Mucosa of descending colon (tissue), 3 donors: Measurements from ENCODE around the gene HHEX. TPM values are rescaled to one million over a fixed set of nuclear protein-coding genes. Genes with fewer than 3 reads are reported as not detected.

Experiments used
- ATAC-seq: fragments of 200-7000 bp; cut with Tn5 transposase; one replicate; pipeline ENCODE4 v1.9.1; 2020; ENCODE audit warnings: mild to moderate bottlenecking, moderate library complexity
- DNase-seq, 3 donors: peaks; one replicate each; pipeline ENCODE4 v3.0.0-alpha.2; 2020
- H3K36me3 ChIP-seq: fragments of 200-600 bp; one replicate; pipeline ENCODE4 v1.8.0; 2021; ENCODE audit warnings: low read depth, mild to moderate bottlenecking
- H3K4me1 ChIP-seq: fragments of 200-600 bp; one replicate; pipeline ENCODE4 v1.8.0; 2021; ENCODE audit warnings: low read depth, mild to moderate bottlenecking
- H3K4me3 ChIP-seq: fragments of 200-600 bp; one replicate; pipeline ENCODE4 v1.8.0; 2021; ENCODE audit warnings: mild to moderate bottlenecking
- H3K9me3 ChIP-seq: fragments of 200-600 bp; one replicate; pipeline ENCODE4 v1.8.0; 2021; ENCODE audit warnings: mild to moderate bottlenecking
- intact Hi-C, 2 donors: fragments of 100-400 bp; cut with DNase I in 1 of 2; cut with micrococcal nuclease in 1 of 2; formaldehyde crosslinking; loops; one replicate each; pipeline versions ENCODE4 v1.11.0 to v1.11.1; 2022; cut with DNase I, micrococcal nuclease
- total RNA-seq, 3 donors: library from RNA; stranded (reverse); fragmentation: NEBNext Ultra II Directional in 2 of 3; extraction: Animal tissue kit (Norgen Biotek cat#: 25700) in 2 of 3; gene quantifications; one replicate each; pipeline versions ENCODE4 v1.2.1 to v1.2.4, GENCODE V29; 2021 to 2023
- TF ChIP-seq, protein P1 (sequence below): fragments of 200-600 bp; IDR thresholded peaks from one replicate; pipeline ENCODE4 v1.8.0; 2022; ENCODE audit warnings: antibody characterized with exemption, mild to moderate bottlenecking
- donor health status: DM: no; HTN: no; CAD: no; lungs with moderate emphysema.
- donor health status: DM: no; HTN: no; CAD: no.
- donor health status: DM: no; HTN: yes; CAD: no.

HHEX gene
- total RNA-seq, 3 donors from 2014 or later, result 3.5 to 8.8 (median 4.0) TPM

DNA sequence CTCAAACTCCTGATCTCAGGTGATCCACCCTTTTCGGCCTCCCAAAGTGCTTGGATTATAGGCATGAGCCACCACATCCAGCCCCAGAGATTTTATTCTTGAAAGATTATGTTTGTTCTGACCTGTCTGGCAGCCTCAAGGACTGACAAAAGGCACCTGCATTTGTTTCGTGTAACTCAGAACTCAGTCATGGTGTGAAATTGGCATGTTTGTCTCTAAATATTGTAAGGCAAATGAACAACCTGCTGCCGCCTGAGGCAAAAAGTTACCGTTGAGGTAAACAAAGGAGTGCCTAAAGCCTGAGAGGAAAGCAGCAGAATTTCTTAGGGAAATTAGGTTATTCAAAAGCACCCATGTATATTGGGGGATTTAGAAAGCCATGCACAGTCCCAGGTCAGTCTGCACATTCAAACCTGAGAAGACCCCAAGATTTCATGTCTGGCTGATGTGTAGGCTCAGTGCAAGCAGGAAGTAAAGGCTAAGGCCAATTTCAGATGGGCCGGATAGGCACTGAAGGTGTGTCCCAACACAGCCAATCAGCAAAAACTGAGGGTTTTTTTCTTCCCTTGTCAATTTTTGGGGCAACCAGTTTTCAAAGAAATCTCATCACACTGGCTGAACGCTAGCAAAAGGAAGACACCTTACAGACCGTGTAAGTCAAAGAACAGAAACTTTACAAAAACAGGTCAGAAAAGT lies 33.3 kb upstream of the HHEX start:
- intact Hi-C loops, result no loop called here
- ATAC-seq, result peak; percentile 42

DNA sequence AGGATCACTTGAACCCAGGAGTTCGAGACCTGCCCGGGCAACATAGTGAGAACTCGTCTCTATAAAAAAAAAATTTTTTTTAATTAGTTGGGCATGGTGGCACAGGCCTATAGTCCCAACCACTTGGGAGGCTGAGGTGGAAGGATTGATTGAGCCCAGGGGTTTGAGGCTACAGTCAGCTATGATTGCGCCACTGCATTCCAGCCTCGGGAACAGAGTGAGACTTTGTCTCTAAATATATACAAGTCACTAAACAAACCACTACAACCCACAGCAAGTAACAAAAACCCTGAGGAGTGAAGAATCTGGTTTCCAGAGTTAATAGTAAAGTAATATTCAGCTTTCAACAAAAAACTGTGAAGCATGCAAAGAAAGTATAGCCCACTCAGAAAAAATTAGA lies 32.7 kb upstream of the HHEX start:
- ATAC-seq, result no peak
- H3K36me3 ChIP-seq, result no peaks in the 10 kb centered on the region
- TF ChIP-seq, protein P1, sequence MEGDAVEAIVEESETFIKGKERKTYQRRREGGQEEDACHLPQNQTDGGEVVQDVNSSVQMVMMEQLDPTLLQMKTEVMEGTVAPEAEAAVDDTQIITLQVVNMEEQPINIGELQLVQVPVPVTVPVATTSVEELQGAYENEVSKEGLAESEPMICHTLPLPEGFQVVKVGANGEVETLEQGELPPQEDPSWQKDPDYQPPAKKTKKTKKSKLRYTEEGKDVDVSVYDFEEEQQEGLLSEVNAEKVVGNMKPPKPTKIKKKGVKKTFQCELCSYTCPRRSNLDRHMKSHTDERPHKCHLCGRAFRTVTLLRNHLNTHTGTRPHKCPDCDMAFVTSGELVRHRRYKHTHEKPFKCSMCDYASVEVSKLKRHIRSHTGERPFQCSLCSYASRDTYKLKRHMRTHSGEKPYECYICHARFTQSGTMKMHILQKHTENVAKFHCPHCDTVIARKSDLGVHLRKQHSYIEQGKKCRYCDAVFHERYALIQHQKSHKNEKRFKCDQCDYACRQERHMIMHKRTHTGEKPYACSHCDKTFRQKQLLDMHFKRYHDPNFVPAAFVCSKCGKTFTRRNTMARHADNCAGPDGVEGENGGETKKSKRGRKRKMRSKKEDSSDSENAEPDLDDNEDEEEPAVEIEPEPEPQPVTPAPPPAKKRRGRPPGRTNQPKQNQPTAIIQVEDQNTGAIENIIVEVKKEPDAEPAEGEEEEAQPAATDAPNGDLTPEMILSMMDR, result no peak
- no peaks in the 10 kb centered on the region for H3K9me3 ChIP-seq
- no peak for DNase-seq
- H3K4me3 ChIP-seq, result no peak overlapping the region
- no peaks in the 10 kb centered on the region for H3K4me1 ChIP-seq
- intact Hi-C loops, result no loop called here

More for the DNA sequence above, 33.3 kb upstream of the HHEX start:
- no peaks in the 10 kb centered on the region for H3K4me1 ChIP-seq
- no peaks in the 10 kb centered on the region for H3K9me3 ChIP-seq
- TF ChIP-seq, protein P1, result no peak
- no peak overlapping the region for H3K4me3 ChIP-seq
- H3K36me3 ChIP-seq, result no peaks in the 10 kb centered on the region
- DNase-seq, result peak in 1 of 3 donors; percentile 2

DNA sequence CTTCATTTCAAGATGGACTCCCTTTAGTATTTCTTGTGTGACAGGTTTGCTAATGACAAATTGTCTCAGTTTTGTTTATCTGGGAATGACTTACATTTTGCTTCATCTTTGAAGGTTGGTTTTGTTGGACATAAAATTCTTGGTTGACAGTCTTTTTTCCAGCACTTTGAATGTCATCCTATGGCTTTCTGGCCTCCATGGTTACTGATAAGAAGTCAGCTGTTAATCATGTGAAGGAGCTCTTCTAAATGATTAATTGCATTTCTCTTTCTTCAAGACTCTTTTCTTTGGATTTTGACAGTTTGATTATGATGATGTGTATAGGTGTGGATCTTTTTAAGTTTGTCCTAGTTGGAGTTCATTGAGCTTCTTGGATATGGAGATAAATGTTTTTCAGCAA lies 26.9 kb upstream of the HHEX start:
- ATAC-seq (no peak), DNase-seq (no peak)
- intact Hi-C loops, result no loop called here
- H3K36me3 ChIP-seq, result no peaks in the 10 kb centered on the region
- H3K4me1 ChIP-seq, result no peaks in the 10 kb centered on the region
- TF ChIP-seq, protein P1, result no peak
- H3K4me3 ChIP-seq, result no peak overlapping the region
- H3K9me3 ChIP-seq, result peaks cover 9% of the 10 kb centered on the region

DNA sequence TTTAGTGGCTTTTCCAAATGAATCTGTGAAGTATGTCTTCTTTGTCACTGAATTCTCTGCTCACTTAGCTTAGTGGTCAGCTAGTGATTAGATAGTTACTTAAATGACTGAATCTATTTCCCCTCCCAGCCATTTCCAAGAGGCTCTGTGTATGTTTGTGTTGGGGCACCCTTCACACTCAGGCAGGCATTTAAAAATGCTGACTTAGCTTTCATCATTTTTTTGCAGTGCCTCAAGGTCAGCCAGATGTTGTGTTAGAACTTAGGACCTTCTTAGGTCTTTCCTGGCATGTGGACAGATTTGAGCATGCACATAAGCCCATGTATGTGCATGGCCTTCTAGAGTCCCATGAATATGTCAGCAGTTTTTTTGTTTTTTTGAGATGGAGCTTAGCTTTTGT lies 25.4 kb upstream of the HHEX start:
- intact Hi-C loops, result no loop called here
- no peak for ATAC-seq
- peaks cover 9% of the 10 kb centered on the region for H3K9me3 ChIP-seq

DNA sequence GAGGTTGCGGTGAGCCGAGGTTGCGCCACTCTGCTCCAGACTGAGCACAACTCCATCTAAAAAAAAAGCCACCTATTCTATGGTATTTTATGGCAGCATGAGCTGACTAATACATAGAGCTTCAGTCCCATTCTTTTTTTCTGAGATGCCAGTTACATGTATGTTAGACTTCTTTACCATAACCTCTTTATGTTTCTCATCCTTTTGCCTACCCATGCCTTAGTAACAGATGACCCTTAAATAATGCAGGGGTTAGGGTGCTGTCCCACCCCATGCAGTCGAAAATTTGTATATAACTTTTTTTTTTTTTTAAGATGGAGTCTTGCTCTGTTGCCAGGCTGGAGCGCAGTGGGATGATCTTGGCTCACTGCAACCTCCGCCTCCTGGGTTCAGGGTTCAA lies 22.7 kb upstream of the HHEX start:
- DNase-seq (no peak), ATAC-seq (no peak)
- H3K4me3 ChIP-seq, result no peak overlapping the region
- H3K9me3 ChIP-seq, result peaks cover 9% of the 10 kb centered on the region
- TF ChIP-seq, protein P1, result no peak
- H3K4me1 ChIP-seq, result no peaks in the 10 kb centered on the region
- intact Hi-C loops, result no loop called here
- H3K36me3 ChIP-seq, result no peaks in the 10 kb centered on the region

More for the DNA sequence above, 25.4 kb upstream of the HHEX start:
- DNase-seq, result no peak
- TF ChIP-seq, protein P1, result no peak
- Histone ChIP-seq H3K4me3 (no peak overlapping the region), H3K36me3 (no peaks in the 10 kb centered on the region), H3K4me1 (no peaks in the 10 kb centered on the region)
